Measurements from ENCODE around the gene KLHL17.
A peak's percentile ranks its signal among the peaks of the same experiment; 100 is the strongest.

Gene KLHL17

DNA sequence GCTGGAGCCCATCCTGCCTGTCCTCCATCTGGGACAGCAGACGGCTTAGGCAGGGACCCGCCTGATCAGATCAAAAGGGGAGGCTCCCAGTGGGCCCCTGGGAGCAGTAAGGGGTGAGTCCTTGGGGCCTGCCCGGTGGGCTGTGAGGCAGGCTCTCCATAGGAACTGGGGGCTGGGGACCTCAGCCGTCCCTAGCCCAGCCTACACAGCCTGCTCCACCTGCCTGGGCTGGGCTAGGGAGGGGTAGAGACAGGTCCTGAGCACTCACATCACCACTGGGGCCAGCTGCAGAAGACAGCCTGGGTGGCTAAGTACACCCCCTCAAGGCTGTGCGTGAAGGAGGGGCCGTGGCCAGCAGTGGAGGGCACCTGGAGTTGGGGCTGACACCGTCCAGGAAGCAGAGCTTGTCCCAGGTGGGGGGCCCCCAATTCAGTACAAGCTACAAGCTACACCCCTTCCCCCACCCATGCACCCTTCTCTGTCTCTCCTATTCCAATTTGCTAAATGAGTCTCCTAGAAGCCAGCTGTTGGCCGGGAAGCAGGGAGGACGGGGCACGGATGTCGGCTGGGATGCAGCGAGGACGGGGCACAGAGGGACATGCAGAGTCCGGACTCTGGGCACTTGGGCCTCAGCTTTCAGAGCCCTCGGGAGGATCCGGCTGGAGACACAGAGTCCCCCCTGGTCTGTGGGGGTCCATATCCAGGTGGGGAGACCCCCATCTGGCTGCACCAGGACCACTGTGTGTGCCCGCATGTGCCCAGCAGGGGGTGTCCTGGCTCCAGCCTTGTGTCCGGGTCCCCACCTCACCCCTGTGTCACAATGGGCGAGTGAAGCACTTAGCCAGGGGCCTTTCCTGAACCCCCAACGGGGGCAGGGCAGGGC is 54.7 kb downstream of the KLHL17 start:
- Histone ChIP-seq H3K4me3 (ENCODE audit: low read length) (no peak overlapping the region), H3K4me1 (ENCODE audit: low read length) (peaks cover 12% of the 10 kb centered on the region; the same call in 1 of the 2 replicates), H3K79me2 (ENCODE audit: low read length) (no peaks in the 10 kb centered on the region), H4K20me1 (ENCODE audit: insufficient read depth, low read length) (no peaks in the 10 kb centered on the region), H3K9ac (ENCODE audit: low read length) (no peak overlapping the region), H2AFZ (ENCODE audit: low read depth, low read length) (no peak overlapping the region), H3K27ac (ENCODE audit: low read length) (no peak overlapping the region), H3K4me2 (ENCODE audit: low read length) (no peak overlapping the region), H3K9me3 (ENCODE audit: insufficient read depth, low read length) (no peaks in the 10 kb centered on the region), H3K36me3 (replicated peaks; ENCODE audit: low read depth, low read length) (no peaks in the 10 kb centered on the region), H3K27me3 (ENCODE audit: low read depth, low read length) (no peaks in the 10 kb centered on the region)
- TF ChIP-seq EZH2phosphoT487 (IDR thresholded peaks at IDR 0.05; ENCODE audit: low read depth) = no peak
- TF ChIP-seq, protein P1, sequence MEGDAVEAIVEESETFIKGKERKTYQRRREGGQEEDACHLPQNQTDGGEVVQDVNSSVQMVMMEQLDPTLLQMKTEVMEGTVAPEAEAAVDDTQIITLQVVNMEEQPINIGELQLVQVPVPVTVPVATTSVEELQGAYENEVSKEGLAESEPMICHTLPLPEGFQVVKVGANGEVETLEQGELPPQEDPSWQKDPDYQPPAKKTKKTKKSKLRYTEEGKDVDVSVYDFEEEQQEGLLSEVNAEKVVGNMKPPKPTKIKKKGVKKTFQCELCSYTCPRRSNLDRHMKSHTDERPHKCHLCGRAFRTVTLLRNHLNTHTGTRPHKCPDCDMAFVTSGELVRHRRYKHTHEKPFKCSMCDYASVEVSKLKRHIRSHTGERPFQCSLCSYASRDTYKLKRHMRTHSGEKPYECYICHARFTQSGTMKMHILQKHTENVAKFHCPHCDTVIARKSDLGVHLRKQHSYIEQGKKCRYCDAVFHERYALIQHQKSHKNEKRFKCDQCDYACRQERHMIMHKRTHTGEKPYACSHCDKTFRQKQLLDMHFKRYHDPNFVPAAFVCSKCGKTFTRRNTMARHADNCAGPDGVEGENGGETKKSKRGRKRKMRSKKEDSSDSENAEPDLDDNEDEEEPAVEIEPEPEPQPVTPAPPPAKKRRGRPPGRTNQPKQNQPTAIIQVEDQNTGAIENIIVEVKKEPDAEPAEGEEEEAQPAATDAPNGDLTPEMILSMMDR (IDR thresholded peaks at IDR 0.05; ENCODE audit: low read depth, low read length) = peak; percentile 54

Data from OCI-LY3 (cell line).